Mesendoderm (in vitro differentiated cells): ENCODE measurements around the gene SLC35B4.
"Not testable (repeated sequence)": the region's sequence is repeated elsewhere in the genome, so short reads cannot be mapped to it uniquely, and the experiment has no call there.

Experiments used
- DNase-seq: peaks from one replicate; pipeline ENCODE4 v3.0.0; 2013
- H2AK5ac ChIP-seq: 2 replicates; pipeline ENCODE4 v1.6.1; 2013; ENCODE audit warnings: low read length, inconsistent platforms
- H2BK120ac ChIP-seq: 2 replicates; pipeline ENCODE4 v1.6.1; 2013; ENCODE audit warnings: low read depth, mild to moderate bottlenecking, low read length, moderate library complexity, mixed read lengths
- H2BK15ac ChIP-seq: replicated peaks from 2 replicates; pipeline ENCODE4 v1.6.1; 2013; ENCODE audit warnings: low read depth, mild to moderate bottlenecking, moderate library complexity
- H2BK5ac ChIP-seq: 2 replicates; pipeline ENCODE4 v1.6.1; 2013; ENCODE audit warnings: low read length, inconsistent platforms
- H3K18ac ChIP-seq: 2 replicates; pipeline ENCODE4 v1.6.1; 2013; ENCODE audit warnings: mild to moderate bottlenecking, low read length, mixed read lengths
- H3K23ac ChIP-seq: one replicate; pipeline ENCODE4 v1.6.1; 2013; ENCODE audit warnings: low read length
- H3K27ac ChIP-seq: 2 replicates; pipeline ENCODE4 v1.5.1; 2013; ENCODE audit warnings: low read depth, mild to moderate bottlenecking, inconsistent platforms, low read length, moderate library complexity
- H3K27me3 ChIP-seq: 2 replicates; pipeline ENCODE4 v1.6.1; 2013; ENCODE audit warnings: low read length, control low read depth, mild to moderate bottlenecking, inconsistent platforms; ENCODE audit not compliant: insufficient read depth, poor library complexity
- H3K36me3 ChIP-seq: 2 replicates; pipeline ENCODE4 v1.6.1; 2013; ENCODE audit warnings: low read length, inconsistent platforms; ENCODE audit not compliant: control insufficient read depth, insufficient read depth
- H3K4ac ChIP-seq: one replicate; pipeline ENCODE4 v1.6.1; 2013; ENCODE audit warnings: low read depth, mild to moderate bottlenecking, low read length, moderate library complexity
- H3K4me1 ChIP-seq: 2 replicates; pipeline ENCODE4 v1.6.1; 2013; ENCODE audit warnings: low read depth, low read length, inconsistent platforms; ENCODE audit not compliant: control insufficient read depth
- H3K4me2 ChIP-seq: 2 replicates; pipeline ENCODE4 v1.6.1; 2013; ENCODE audit warnings: low read length
- H3K4me3 ChIP-seq: 2 replicates; pipeline ENCODE4 v1.5.1; 2013; ENCODE audit warnings: mild to moderate bottlenecking, low read length
- H3K56ac ChIP-seq: one replicate; pipeline ENCODE4 v1.6.1; 2013; ENCODE audit warnings: low read length
- H3K79me1 ChIP-seq: 2 replicates; pipeline ENCODE4 v1.6.1; 2013; ENCODE audit warnings: low read length, inconsistent platforms
- H3K79me2 ChIP-seq: 2 replicates; pipeline ENCODE4 v1.6.1; 2013; ENCODE audit warnings: mild to moderate bottlenecking, low read length; ENCODE audit not compliant: control insufficient read depth, insufficient read depth
- H3K9ac ChIP-seq: 2 replicates; pipeline ENCODE4 v1.6.1; 2013; ENCODE audit warnings: low read length, inconsistent platforms
- H4K5ac ChIP-seq: one replicate; pipeline ENCODE4 v1.6.1; 2013; ENCODE audit warnings: low read length
- H4K8ac ChIP-seq: one replicate; pipeline ENCODE4 v1.6.1; 2013; ENCODE audit warnings: low read depth, mild to moderate bottlenecking, control low read depth, low read length, moderate library complexity
- WGBS: extraction: QIAGEN DNeasy Blood & Tissue Kit; methylation state at CpG from one replicate; pipeline ENCODE4 v1.1.7; 2013; ENCODE audit warnings: low lambda C conversion rate, missing lambda C conversion rate; ENCODE audit not compliant: insufficient coverage; ENCODE audit errors: extremely low coverage; 5-methylcytosine and 5-hydroxymethylcytosine counted together

The SLC35B4 gene

DNA sequence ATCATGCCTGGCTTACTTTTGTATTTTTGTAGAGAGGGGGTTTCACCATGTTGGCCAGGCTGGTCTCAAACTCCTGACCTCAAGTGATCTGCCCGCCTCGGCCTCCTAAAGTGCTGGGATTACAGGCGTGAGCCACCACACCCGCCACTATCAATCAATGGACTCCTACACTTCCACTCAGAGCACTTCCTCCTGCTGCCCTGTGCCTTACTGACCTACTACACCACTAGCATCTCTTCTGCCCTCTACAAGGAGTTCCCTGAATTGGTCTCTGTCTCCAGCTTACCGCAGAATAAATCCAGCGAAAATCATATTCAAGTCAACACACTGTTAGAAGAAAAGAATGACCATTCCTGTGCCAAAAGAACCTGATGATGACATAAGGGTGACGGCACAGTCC, 20.7 kb downstream of the SLC35B4 start:
- H3K23ac ChIP-seq, H3K36me3 ChIP-seq, H3K4ac ChIP-seq, H2BK15ac ChIP-seq, H4K8ac ChIP-seq, H3K18ac ChIP-seq, H2BK5ac ChIP-seq, H4K5ac ChIP-seq, H3K79me1 ChIP-seq, H3K4me1 ChIP-seq, H3K9ac ChIP-seq, H3K27ac ChIP-seq, DNase-seq, H2BK120ac ChIP-seq, H3K4me2 ChIP-seq, H3K4me3 ChIP-seq, H3K27me3 ChIP-seq, H3K56ac ChIP-seq, H2AK5ac ChIP-seq, H3K79me2 ChIP-seq: not testable (repeated sequence)
- WGBS = no CpG with 5 or more reads among the region's 7 CpGs

DNA sequence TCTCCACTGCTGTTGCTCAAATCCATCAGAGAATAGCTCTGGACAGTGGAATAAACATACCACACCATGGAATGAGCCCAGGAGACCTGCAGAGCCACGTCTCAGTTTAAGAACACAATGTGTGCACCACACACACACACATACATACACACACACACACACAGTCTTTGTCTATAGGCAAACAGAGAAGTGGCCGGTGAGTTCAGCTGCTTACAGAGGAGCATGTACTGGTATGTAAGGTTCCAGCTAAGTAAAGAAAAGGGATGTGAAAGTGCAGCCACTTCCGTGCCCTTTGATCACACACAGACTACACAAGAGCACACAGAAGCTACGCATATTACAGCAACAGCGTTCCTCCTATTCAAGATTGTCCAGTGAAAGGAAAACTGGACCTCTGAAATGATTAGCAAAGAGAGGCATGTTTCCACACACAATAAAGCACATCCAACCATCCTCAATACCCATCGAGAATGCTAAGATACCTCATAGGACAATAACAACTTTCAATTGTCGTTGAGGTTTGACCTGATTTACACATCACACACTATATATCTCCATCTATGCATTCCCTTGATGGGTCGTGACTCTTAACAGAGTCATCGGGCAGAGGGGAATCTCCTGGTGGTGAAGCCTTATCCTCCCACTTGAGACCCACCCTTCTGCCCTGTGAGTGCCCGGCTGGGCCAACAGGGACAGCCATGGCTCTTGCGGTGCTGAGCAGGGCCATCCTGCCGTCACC, 23.6 kb downstream of the SLC35B4 start:
- Histone ChIP-seq H3K9ac (no peak overlapping the region), H3K27ac (no peak overlapping the region), H2BK15ac (no peak overlapping the region), H3K4me3 (no peak overlapping the region), H3K4me1 (no peaks in the 10 kb centered on the region), H3K4me2 (no peak overlapping the region), H3K36me3 (peaks cover 8% of the 10 kb centered on the region), H2BK5ac (no peak overlapping the region), H3K79me1 (no peaks in the 10 kb centered on the region), H2BK120ac (no peak overlapping the region), H3K56ac (no peak overlapping the region), H3K79me2 (no peaks in the 10 kb centered on the region), H4K8ac (no peak overlapping the region), H2AK5ac (no peak overlapping the region), H3K27me3 (no peaks in the 10 kb centered on the region), H3K23ac (no peak overlapping the region), H4K5ac (no peak overlapping the region), H3K4ac (no peak overlapping the region), H3K18ac (no peak overlapping the region)
- no CpG with 5 or more reads among the region's 12 CpGs for WGBS
- DNase-seq = no peak

- no peak overlapping the region for H4K8ac ChIP-seq
- H2BK15ac ChIP-seq = no peak overlapping the region
- no peak overlapping the region for H4K5ac ChIP-seq
- H3K4me2 ChIP-seq = no peak overlapping the region
- no peaks in the 10 kb centered on the region for H3K27me3 ChIP-seq
- H3K9ac ChIP-seq = no peak overlapping the region
- no peak overlapping the region for H3K4me3 ChIP-seq
- no peaks in the 10 kb centered on the region for H3K4me1 ChIP-seq
- no peak overlapping the region for H3K4ac ChIP-seq
- WGBS = no CpG with 5 or more reads among the region's 3 CpGs
- peaks cover 6% of the 10 kb centered on the region for H3K36me3 ChIP-seq
- H3K56ac ChIP-seq = no peak overlapping the region
- no peak overlapping the region for H3K27ac ChIP-seq
- no peak overlapping the region for H3K23ac ChIP-seq
- H2BK120ac ChIP-seq = no peak overlapping the region
- H3K79me1 ChIP-seq = no peaks in the 10 kb centered on the region
- H3K18ac ChIP-seq = no peak overlapping the region
- H2BK5ac ChIP-seq = no peak overlapping the region
- no peak overlapping the region for H2AK5ac ChIP-seq
- peak; percentile 7 for DNase-seq
- no peaks in the 10 kb centered on the region for H3K79me2 ChIP-seq
These were observed 26.4 kb downstream of the SLC35B4 start for GRCh38 chr7:134290286-134290685.

DNA sequence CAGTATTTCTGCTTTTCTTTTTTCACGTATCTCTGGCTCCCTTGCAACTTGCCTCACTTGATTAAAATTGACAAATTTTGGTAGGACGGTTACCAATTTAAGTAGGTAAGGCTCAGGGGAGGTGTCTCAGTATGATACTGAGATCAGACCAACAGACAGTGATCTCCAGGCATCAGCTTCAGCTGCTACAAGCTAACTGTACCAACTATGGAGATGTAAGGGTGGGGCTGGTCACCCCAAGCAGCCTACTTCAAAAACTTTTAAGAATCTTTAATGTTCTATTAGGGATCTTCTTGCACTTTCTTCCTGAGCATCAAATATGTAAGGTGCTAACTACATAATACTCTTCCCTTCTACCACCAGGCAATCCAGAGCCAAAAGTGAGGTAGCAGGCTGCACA, 26.9 kb downstream of the SLC35B4 start:
- no peak overlapping the region for H3K9ac ChIP-seq

DNA sequence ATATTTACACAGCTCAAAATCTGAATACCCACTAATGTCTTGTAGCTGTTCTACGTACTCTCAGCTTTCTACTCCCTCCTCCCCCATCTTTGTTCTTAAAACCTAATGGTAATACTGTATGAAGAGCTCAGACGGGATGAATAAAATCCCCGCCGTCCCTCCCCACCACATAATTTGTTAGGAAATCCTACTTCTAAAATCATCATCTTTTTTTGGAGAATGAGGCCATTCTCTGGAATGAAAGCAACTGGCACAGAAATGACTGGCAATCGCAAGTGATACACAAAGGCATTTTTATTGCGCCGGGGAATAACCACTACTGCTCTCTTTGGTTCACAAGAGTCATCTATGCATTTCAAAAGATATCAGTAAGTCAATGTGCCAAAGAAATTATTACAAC, 27.3 kb downstream of the SLC35B4 start:
- Histone ChIP-seq H4K5ac (no peak overlapping the region), H3K27me3 (no peaks in the 10 kb centered on the region), H2BK15ac (no peak overlapping the region), H3K4me1 (no peaks in the 10 kb centered on the region), H3K23ac (no peak overlapping the region), H3K9ac (no peak overlapping the region), H3K4ac (no peak overlapping the region), H3K79me2 (no peaks in the 10 kb centered on the region), H3K79me1 (no peaks in the 10 kb centered on the region), H3K27ac (no peak overlapping the region), H4K8ac (no peak overlapping the region), H3K36me3 (peaks cover 3% of the 10 kb centered on the region), H2BK5ac (no peak overlapping the region), H3K4me2 (no peak overlapping the region), H2AK5ac (no peak overlapping the region), H3K56ac (no peak overlapping the region), H3K18ac (no peak overlapping the region), H3K4me3 (no peak overlapping the region), H2BK120ac (no peak overlapping the region)
- no peak for DNase-seq
- no CpG with 5 or more reads among the region's 7 CpGs for WGBS

More for the DNA sequence above, 26.9 kb downstream of the SLC35B4 start:
- H3K36me3 ChIP-seq = peaks cover 6% of the 10 kb centered on the region
- H3K4ac ChIP-seq = no peak overlapping the region
- no peak overlapping the region for H4K5ac ChIP-seq
- no peak overlapping the region for H2BK15ac ChIP-seq
- H3K23ac ChIP-seq = no peak overlapping the region
- no peak overlapping the region for H3K56ac ChIP-seq
- H3K4me3 ChIP-seq = no peak overlapping the region
- H2AK5ac ChIP-seq = no peak overlapping the region
- H3K4me2 ChIP-seq = no peak overlapping the region
- no peak for DNase-seq
- H2BK5ac ChIP-seq = no peak overlapping the region
- no peak overlapping the region for H4K8ac ChIP-seq
- no peak overlapping the region for H3K18ac ChIP-seq
- no peaks in the 10 kb centered on the region for H3K27me3 ChIP-seq
- H2BK120ac ChIP-seq = no peak overlapping the region
- no peaks in the 10 kb centered on the region for H3K79me1 ChIP-seq
- WGBS = no CpG with 5 or more reads among the region's 2 CpGs
- no peaks in the 10 kb centered on the region for H3K79me2 ChIP-seq
- H3K4me1 ChIP-seq = no peaks in the 10 kb centered on the region
- H3K27ac ChIP-seq = no peak overlapping the region
